ENCODE measurements around the gene ZNF708.
"Not testable (repeated sequence)": the region's sequence is repeated elsewhere in the genome, so short reads cannot be mapped to it uniquely, and the experiment has no call there.

Gene ZNF708

DNA sequence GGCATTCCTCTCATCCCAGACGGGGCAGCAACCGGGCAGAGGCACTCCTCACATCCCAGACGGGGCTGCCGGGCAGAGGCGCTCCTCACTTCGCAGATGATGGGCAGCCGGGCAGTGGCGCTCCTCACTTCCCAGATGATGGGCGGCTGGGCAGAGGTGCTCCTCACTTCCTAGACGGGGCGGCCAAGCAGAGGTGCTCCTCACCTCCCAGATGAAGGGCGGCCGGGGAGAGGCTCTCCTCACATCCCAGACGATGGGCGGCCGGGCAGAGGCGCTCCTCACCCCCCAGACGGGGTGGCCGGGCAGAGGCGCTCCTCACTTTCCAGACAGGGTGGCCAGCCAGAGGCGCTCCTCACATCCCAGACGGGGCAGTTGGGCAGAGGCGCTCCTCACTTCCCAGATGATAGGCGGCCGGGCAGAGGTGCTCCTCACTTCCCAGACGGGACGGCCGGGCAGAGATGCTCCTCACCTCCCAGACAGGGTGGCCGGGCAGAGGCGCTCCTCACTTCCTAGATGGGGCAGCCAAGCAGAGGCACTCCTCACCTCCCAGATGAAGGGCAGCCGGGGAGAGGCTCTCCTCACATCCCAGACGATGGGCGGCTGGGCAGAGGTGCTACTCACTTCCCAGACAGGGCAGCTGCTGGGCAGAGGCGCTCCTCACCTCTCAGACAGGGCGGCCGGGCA is 68.9 kb downstream of the ZNF708 start:
- DNase-seq (ENCODE audit: low read depth in 3 of 3): no peak

DNA sequence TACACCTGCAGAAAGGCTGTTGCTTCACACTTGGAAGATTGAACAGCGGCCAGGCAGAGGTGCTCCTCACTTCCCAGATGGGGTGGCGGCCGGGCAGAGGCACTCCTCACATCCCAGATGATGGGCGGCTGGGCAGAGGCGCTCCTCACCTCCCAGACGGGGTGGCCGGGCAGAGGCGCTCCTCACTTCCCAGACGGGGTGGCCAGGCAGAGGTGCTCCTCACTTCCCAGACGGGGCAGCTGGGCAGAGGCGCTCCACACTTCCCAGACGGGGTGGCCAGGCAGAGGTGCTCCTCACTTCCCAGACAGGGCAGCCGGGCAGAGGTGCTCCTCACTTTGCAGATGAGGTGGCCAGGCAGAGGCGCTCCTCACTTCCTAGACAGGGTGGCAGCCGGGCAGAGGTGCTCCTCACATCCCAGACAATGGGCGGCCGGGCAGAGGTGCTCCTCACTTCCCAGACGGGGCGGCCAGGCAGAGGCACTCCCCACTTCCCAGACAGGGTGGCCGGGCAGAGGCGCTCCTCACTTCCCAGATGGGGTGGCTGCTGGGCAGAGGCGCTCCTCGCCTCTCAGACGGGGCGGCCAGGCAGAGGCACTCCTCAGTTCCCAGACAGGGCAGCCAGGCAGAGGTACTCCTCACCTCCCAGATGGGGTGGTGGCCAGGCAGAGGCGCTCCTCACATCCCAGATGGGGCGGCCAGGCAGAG is 69.6 kb downstream of the ZNF708 start:
- DNase-seq (ENCODE audit: low read depth in 3 of 3): not testable (repeated sequence)

DNA sequence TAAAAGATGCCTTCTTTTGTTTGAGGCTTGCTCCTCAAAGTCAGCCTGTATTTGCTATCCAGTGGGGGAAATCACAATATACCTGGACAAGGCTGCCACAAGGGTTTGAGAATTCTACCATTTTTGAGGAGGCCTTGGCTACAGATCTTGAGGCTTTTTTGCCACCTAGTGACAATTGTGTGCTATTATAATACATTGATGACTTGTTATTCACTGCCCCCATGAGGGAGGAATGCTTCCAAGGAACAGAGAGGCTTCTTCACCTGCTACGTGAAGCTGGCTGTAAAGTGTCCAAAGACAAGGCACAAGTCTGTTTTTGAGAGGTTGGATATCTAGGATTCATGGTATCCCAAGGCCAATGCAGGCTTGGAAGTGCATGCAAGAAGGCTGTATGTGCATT is 72.5 kb downstream of the ZNF708 start:
- DNase-seq (ENCODE audit: low read depth in 3 of 3): no peak

Data from stimulated activated CD4-positive, alpha-beta T cell treated with anti-CD3 and anti-CD28 coated beads, TNF-alpha, amount 100 ng/mL, for 4 hours (primary cell).